ENCODE data around the gene IFNW1. TPM values are rescaled to one million over a fixed set of nuclear protein-coding genes. Genes with fewer than 3 reads are reported as not detected.

The IFNW1 gene
- total RNA-seq: not detected in 2 replicates

DNA sequence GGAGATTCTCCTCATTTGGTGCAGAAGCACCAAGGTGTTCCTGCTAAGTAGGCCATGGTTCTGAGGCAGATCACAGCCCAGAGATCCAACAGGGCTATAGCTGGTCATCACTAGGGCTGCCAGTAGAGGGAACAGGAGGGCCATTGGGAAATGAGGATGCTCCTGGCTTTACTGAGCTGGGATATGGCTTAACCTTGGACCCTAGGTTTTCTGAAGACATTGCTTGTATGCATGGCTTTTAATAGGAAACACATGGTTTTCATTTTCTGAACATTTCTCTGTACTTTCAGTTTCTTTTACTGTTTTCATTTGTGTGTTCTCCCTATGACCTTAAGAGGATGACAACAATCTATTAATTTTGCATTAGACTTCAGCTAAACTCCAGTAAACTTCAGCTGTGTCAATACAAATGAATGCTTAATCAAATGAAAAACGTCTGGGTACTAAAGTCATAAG lies at the start of gene IFNW1:
TSS of gene IFNW1 (minus strand) at position 406 of the 456 bp plus-strand sequence. CDS start at position 144, 262 bp downstream.

DNA sequence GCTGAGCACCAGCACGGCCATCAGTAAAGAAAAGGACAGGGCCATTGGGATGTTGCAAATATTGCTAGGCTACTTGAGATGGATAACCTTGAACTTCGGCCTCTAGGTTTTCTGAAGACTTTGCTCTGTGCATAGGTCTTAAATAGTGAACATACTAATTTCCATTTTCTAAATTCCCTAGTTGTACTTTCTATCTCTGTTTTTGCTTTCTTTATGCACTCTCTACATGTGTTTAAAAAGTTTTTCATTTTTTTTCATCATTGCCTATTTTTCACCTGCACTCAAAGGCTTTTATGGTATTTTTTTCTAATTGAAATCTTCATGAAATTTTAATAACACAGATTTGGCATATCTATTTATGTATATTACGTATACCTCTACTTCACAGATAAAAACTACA lies 45.9 kb upstream of the IFNW1 start, which contains the start of gene IFNA4:
TSS of gene IFNA4 (minus strand) at position 101 of the 400 bp plus-strand sequence. CDS start at position 45, 56 bp downstream.

DNA sequence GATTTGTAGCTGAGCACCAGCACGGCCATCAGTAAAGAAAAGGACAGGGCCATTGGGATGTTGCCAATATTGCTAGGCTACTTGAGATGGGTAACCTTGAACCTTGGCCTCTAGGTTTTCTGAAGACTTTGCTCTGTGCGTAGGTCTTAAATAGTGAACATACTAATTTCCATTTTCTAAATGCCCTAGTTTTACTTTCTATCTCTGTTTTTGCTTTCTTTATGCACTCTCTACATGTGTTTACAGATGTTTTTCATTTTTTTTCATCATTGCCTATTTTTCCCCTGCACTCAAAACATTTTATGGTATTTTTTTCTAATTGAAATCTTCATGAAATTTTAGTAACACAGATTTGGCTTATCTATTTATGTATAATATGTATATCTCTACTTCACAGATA lies 24.9 kb upstream of the IFNW1 start, which contains the start of gene IFNA21:
TSS of gene IFNA21 (minus strand) at position 101 of the 400 bp plus-strand sequence. CDS start at position 53, 48 bp downstream.

Other genes with a start within 250 kb of the IFNW1 start
- 0.45 and 0.56 TPM in 2 replicates for gene HACD4, start 110.2 kb downstream of the IFNW1 start, total RNA-seq
- not detected in 2 replicates for gene IFNB1, start 63.9 kb downstream of the IFNW1 start, total RNA-seq
- gene IFNA21, start 24.8 kb upstream of the IFNW1 start, total RNA-seq: not detected in 2 replicates
- not detected in 2 replicates for gene IFNA4, start 45.8 kb upstream of the IFNW1 start, total RNA-seq
- not detected in 2 replicates for gene IFNA7, start 60.4 kb upstream of the IFNW1 start, total RNA-seq
- not detected in 2 replicates for gene IFNA10, start 65.3 kb upstream of the IFNW1 start, total RNA-seq
- gene IFNA16, start 75.5 kb upstream of the IFNW1 start, total RNA-seq: not detected in 2 replicates
- gene IFNA17, start 86.4 kb upstream of the IFNW1 start, total RNA-seq: not detected in 2 replicates
- not detected in 2 replicates for gene IFNA14, start 98.2 kb upstream of the IFNW1 start, total RNA-seq
- 0.09 TPM in 1 of 2 replicates, not detected in the other for gene IFNA5, start 163.5 kb upstream of the IFNW1 start, total RNA-seq
- 32.2 and 38.3 TPM in 2 replicates for gene KLHL9, start 193.6 kb upstream of the IFNW1 start, total RNA-seq
- not detected in 2 replicates for gene IFNA6, start 209.1 kb upstream of the IFNW1 start, total RNA-seq
- gene IFNA13, start 226.2 kb upstream of the IFNW1 start, total RNA-seq: not detected in 2 replicates
- gene IFNA2, start 243.6 kb upstream of the IFNW1 start, total RNA-seq: not detected in 2 replicates